K562 (cell line): ENCODE data around the gene DCAF15. TPM values are rescaled to one million over a fixed set of nuclear protein-coding genes. Genes with fewer than 3 reads are reported as not detected.
A peak's percentile ranks its signal among the peaks of the same experiment; 100 is the strongest.
"Not testable (repeated sequence)": the region's sequence is repeated elsewhere in the genome, so short reads cannot be mapped to it uniquely, and the experiment has no call there.

ENCODE experiments used
- ATAC-seq: fragments of 200-7000 bp; cut with Tn5 transposase; 3 replicates; pipeline ENCODE4 v1.9.1; 2020; ENCODE audit warnings: moderate library complexity
- BruUV-seq: library from RNA; stranded (reverse); fragments of 400-500 nt; replicated peaks from 2 replicates; lab custom pipeline; 2021; lab: Mats Ljungman, UMichigan
- CTCF ChIA-PET: fragments of 300-600 bp; formaldehyde crosslinking; extraction: SDS; loops from one replicate; lab custom pipeline; 2021; ENCODE audit warnings: low intra/inter-chr PET ratio; lab: Yijun Ruan, JAX
- POLR2A ChIA-PET: fragments of 300-600, 350-650 bp; sonication (Branson Sonifier 250); formaldehyde crosslinking; extraction: SDS; loops from one replicate; lab custom pipeline; 2021; ENCODE audit warnings: antibody characterized with exemption, inconsistent platforms; lab: Yijun Ruan, JAX
- DNase-seq, 4 experiments: peaks; one replicate each; pipeline versions ENCODE4 v3.0.0 to v3.0.0-alpha.2; 2011 to 2018; ENCODE audit warnings: low spot score in 3 of 4, mixed read lengths in 3 of 4; ENCODE audit errors: extremely low read depth in 1 of 4
- FAIRE-seq: peaks from 2 replicates; lab custom pipeline; 2011; peaks lifted over from hg19 to GRCh38; lab: Jason Lieb, UNC
- H2AFZ ChIP-seq: 2 replicates; pipeline ENCODE4 v1.6.0; 2011; ENCODE audit warnings: low read depth, low read length, control low read depth, inconsistent platforms
- H3K27ac ChIP-seq: fragments of 200-600 bp; 3 replicates; pipeline ENCODE4 v1.8.0; 2011; ENCODE audit warnings: low read depth, mild to moderate bottlenecking, control low read depth, inconsistent platforms, low read length, moderate library complexity, mixed read lengths; ENCODE audit errors: extremely low read depth
- H3K27me3 ChIP-seq, 2 experiments: fragments of 300-600 bp in 1 of 2; 2 replicates in 1 of 2; 3 replicates in 1 of 2; pipeline versions ENCODE4 v1.6.0 to v1.8.0; 2011; ENCODE audit warnings: inconsistent platforms in 2 of 2, low read length in 2 of 2, mild to moderate bottlenecking in 1 of 2, mixed read lengths in 1 of 2, moderate library complexity in 1 of 2; ENCODE audit not compliant: control insufficient read depth in 2 of 2, insufficient read depth in 2 of 2
- H3K36me3 ChIP-seq: fragments of 300-600 bp; 3 replicates; pipeline ENCODE4 v1.8.0; 2011; ENCODE audit warnings: mild to moderate bottlenecking, low read length, inconsistent platforms; ENCODE audit not compliant: control insufficient read depth, insufficient read depth
- H3K4me1 ChIP-seq, 2 experiments: fragments of 200-600 bp in 1 of 2; replicated peaks in 1 of 2; 2 replicates in 1 of 2; 3 replicates in 1 of 2; pipeline versions ENCODE4 v1.5.1 to v1.8.0; 2011; ENCODE audit warnings: inconsistent platforms in 2 of 2, low read length in 2 of 2, mild to moderate bottlenecking in 1 of 2, mixed read lengths in 1 of 2, moderate library complexity in 1 of 2; ENCODE audit not compliant: control insufficient read depth in 2 of 2, insufficient read depth in 2 of 2
- H3K4me2 ChIP-seq: 2 replicates; pipeline ENCODE4 v1.6.1; 2011; ENCODE audit warnings: low read length, control low read depth, inconsistent platforms, mixed read lengths; ENCODE audit not compliant: insufficient read depth
- H3K4me3 ChIP-seq: fragments of 200-600 bp; sonication (generic), shearing (Covaris generic); 2 replicates; pipeline ENCODE4 v1.5.1; 2016; ENCODE audit warnings: control low read depth, inconsistent platforms
- H3K79me2 ChIP-seq: fragments of 200-600 bp; 3 replicates; pipeline ENCODE4 v1.8.0; 2011; ENCODE audit warnings: low read length, inconsistent platforms; ENCODE audit not compliant: control insufficient read depth, insufficient read depth
- H3K9ac ChIP-seq, 2 experiments: 2 replicates each; pipeline versions ENCODE4 v1.6.0 to v1.6.1; 2011; ENCODE audit warnings: low read depth in 2 of 2, low read length in 2 of 2, control low read depth in 1 of 2, inconsistent platforms in 1 of 2, mild to moderate bottlenecking in 1 of 2, mixed read lengths in 1 of 2; ENCODE audit not compliant: insufficient read depth in 1 of 2
- H3K9me1 ChIP-seq: one replicate; pipeline ENCODE4 v1.6.0; 2011; ENCODE audit warnings: inconsistent platforms, mild to moderate bottlenecking, low read length, moderate library complexity; ENCODE audit not compliant: control insufficient read depth, insufficient read depth
- H3K9me3 ChIP-seq: replicated peaks from 2 replicates; pipeline ENCODE4 v1.5.1; 2011; ENCODE audit warnings: low read depth, low read length, inconsistent platforms; ENCODE audit not compliant: control insufficient read depth, insufficient read depth
- H4K20me1 ChIP-seq: replicated peaks from 2 replicates; pipeline ENCODE4 v1.6.1; 2011; ENCODE audit warnings: low read length, inconsistent platforms, mixed read lengths; ENCODE audit not compliant: control insufficient read depth, insufficient read depth
- BCOR ChIP-seq: fragments of 450-650 bp; IDR thresholded peaks from 2 replicates; pipeline ENCODE4 v1.6.1; 2016
- ETV6 ChIP-seq, 3 experiments: fragments of 150-350 bp in 1 of 3; sonication (generic) in 1 of 3; formaldehyde crosslinking in 1 of 3; IDR thresholded peaks; 2 replicates each; pipeline versions ENCODE4 v1.6.1 to v1.8.0; 2014 to 2022; ENCODE audit warnings: borderline replicate concordance in 2 of 3, low read depth in 2 of 3, antibody characterized with exemption in 1 of 3, low read length in 1 of 3, mild to moderate bottlenecking in 1 of 3, missing genetic modification reagents in 1 of 3
- POLR2G ChIP-seq: fragments of 200-400 bp; formaldehyde crosslinking; IDR thresholded peaks from 2 replicates; pipeline ENCODE4 v1.6.1; 2017; ENCODE audit warnings: low read depth, mild to moderate bottlenecking, antibody characterized with exemption, low read length, moderate library complexity
- ZNF121 ChIP-seq: sonication (generic); formaldehyde crosslinking; conservative IDR thresholded peaks from 2 replicates; pipeline ENCODE4 v1.8.0; 2022; ENCODE audit warnings: missing genetic modification reagents
- WGBS: fragments of 100-300 bp; shearing (Covaris generic); methylation state at CpG from one replicate; pipeline ENCODE4 v1.1.6; 2016; ENCODE audit warnings: low coverage, mixed read lengths; ENCODE audit not compliant: insufficient coverage; ENCODE audit errors: missing lambda C conversion rate; 5-methylcytosine and 5-hydroxymethylcytosine counted together
- in situ Hi-C: fragments of 300-500 bp; cut with MboI; formaldehyde crosslinking; loops from 4 replicates; pipeline ENCODE4 v1.15.0; 2018; ENCODE audit warnings: inconsistent platforms, mixed read lengths
- intact Hi-C: fragments of 100-400 bp; cut with micrococcal nuclease; formaldehyde crosslinking; loops from 2 replicates; pipeline ENCODE4 v1.14.2; 2022
- polyA plus RNA-seq, 8 experiments: library from polyadenylated mRNA; depleted of rRNA in 4 of 8; stranded (reverse) in 5 of 8; unstranded in 3 of 8; fragments of >200 nt; fragmentation: Nextera tagmentation in 2 of 8; fragmentation: Illumina TruSeq in 1 of 8; extraction: Ambion mirVana in 2 of 8; extraction: Trizol in 1 of 8; gene quantifications; 2 replicates each; pipeline versions ENCODE4 v1.2.1 to v1.2.3, GENCODE V29; 2011 to 2014; ENCODE audit warnings: inconsistent platforms in 1 of 8, missing spikeins in 1 of 8
- total RNA-seq, 7 experiments: library from RNA; depleted of rRNA in 6 of 7; stranded (reverse); fragments of >200 nt in 6 of 7; fragmentation: Illumina TruSeq in 2 of 7; extraction: Trizol in 2 of 7; gene quantifications; 2 replicates each; pipeline versions ENCODE4 v1.2.1 to v1.2.3, GENCODE V29; 2011 to 2021; ENCODE audit warnings: low replicate concordance in 1 of 7

DCAF15 gene
- total and polyA plus RNA-seq, 9 of the 15 experiments (the other 6 are each of a cell fraction or from before 2014, with no cell fraction given): 0.17 to 68.5 (median 27.7) TPM

DNA sequence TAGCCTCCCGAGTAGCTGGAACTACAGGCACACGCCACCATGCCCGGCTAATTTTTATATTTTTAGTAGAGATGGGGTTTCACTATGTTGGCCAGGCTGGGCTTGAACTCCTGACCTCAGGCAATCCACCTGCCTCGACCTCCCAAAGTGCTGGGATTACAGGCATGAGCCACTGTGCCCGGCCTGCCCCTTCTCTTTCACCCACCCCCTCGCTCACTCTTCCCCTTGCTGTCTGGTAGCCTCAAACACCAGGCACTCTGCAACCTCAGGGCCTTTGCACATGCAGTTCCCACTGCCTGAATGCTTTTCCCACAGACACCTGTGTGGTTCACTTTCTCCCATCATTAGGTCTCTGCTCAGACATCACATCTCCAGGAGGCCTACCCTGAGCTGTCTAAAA is 30.2 kb upstream of the DCAF15 start:
- H3K27me3 ChIP-seq, FAIRE-seq, in situ Hi-C loops, BruUV-seq, H3K79me2 ChIP-seq, ATAC-seq, H3K9me1 ChIP-seq, H3K9ac ChIP-seq, H3K9me3 ChIP-seq, intact Hi-C loops, H4K20me1 ChIP-seq, H2AFZ ChIP-seq, H3K27ac ChIP-seq, H3K4me3 ChIP-seq, CTCF ChIA-PET, H3K4me2 ChIP-seq: not testable (repeated sequence)
- peak; percentile 77 for TF ChIP-seq ZNF121
- TF ChIP-seq BCOR: 0 out of 2 replicates have a peak, but pooled peaks have one; percentile 37
- POLR2A ChIA-PET: interaction anchor here (0.8 to 4.3 kb wide), 3 partner anchors 11 to 87 kb away, joined by 3 to 21 read pairs (median 13); no protein-coding TSS in a partner anchor
- Histone ChIP-seq H3K36me3 (peaks cover 67% of the 10 kb centered on the region), H3K4me1 (peaks cover 0 to 17% of the 10 kb centered on the region in 2 experiments; a peak in 2 of 5 replicates)
- 79% methylated on average over 5 of the region's 6 CpGs for WGBS
- DNase-seq: peak in 1 of 4 experiments; percentile 3

DNA sequence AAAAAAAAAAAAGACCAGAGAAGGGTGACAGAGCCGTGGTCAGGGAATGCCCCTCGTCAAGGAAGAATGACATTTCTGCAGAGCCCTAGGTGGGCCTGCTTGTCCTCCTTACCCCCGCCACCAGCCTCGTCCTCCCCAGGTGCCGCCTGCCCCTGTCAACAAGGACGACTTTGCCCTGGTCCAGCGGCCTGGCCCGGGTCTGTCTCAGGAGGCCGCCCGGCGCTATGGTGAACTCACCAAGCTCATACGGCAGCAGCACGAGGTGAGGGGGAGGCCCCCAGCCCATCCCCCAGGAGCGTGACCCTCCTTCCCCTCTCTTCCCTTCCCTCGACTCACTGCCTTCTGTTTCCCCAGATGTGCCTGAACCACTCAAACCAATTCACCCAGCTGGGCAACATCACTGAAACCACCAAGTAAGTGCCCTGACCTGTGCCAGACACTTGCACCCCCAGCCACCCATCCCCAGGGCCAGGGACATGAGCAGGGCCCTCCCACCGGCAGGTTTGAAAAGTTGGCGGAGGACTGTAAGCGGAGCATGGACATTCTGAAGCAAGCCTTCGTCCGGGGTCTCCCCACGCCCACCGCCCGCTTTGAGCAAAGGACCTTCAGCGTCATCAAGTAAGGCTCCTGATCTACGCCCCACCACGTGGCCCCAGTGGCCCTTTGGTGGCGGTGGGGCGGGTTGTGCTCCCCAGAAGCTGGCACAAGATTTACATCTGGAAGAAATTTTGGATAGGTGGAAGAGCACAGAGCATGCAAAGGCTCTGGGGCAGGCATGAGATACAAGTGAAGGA is 28.9 kb upstream of the DCAF15 start:
- H4K20me1 ChIP-seq: no peaks in the 10 kb centered on the region
- no peaks in the 10 kb centered on the region for H3K79me2 ChIP-seq
- in situ Hi-C loops (no loop called here), intact Hi-C loops (no loop called here)
- ChIA-PET CTCF (no interaction called here), POLR2A (interaction anchor here (4.3 kb wide), 1 partner anchor 9 kb away, joined by 21 read pairs; no protein-coding TSS in a partner anchor)
- no peak for FAIRE-seq
- 93% methylated on average over 24 of the region's 28 CpGs for WGBS
- ATAC-seq: no peak
- no peak overlapping the region for H3K4me3 ChIP-seq
- no peak for DNase-seq
- no peak overlapping the region for H3K4me2 ChIP-seq
- BruUV-seq: no TSS peak
- no peak overlapping the region for H2AFZ ChIP-seq
- H3K9ac ChIP-seq: no peak overlapping the region; a peak in 1 of 4 replicates
- no peak for TF ChIP-seq ETV6 (IDR thresholded peaks at IDR 0.05; ENCODE audit: borderline replicate concordance in 1 of 2, low read depth in 2 of 2, low read length in 1 of 2)
- TF ChIP-seq ETV6 (CRISPR knock-in tag; IDR thresholded peaks at IDR 0.05; ENCODE audit: borderline replicate concordance): no peak
- TF ChIP-seq POLR2G: peak; percentile 42
- H3K9me3 ChIP-seq: peaks cover 6% of the 10 kb centered on the region
- H3K4me1 ChIP-seq: peaks cover 0 to 14% of the 10 kb centered on the region in 2 experiments; a peak in 2 of 5 replicates
- no peaks in the 10 kb centered on the region; a peak in 1 of 5 replicates for H3K27me3 ChIP-seq
- no peak overlapping the region for H3K27ac ChIP-seq
- H3K9me1 ChIP-seq: peaks cover 4% of the 10 kb centered on the region
- peaks cover 71% of the 10 kb centered on the region for H3K36me3 ChIP-seq
